Upper lobe of left lung (tissue), 6 donors: ENCODE results near the gene CYTIP. TPM values are rescaled to one million over a fixed set of nuclear protein-coding genes. Genes with fewer than 3 reads are reported as not detected.

ENCODE experiments used
- ATAC-seq, 2 donors: fragments of 200-7000 bp; cut with Tn5 transposase; one replicate each; pipeline ENCODE4 v1.9.1; 2022; ENCODE audit warnings: mild to moderate bottlenecking in 2 of 2, moderate library complexity in 2 of 2; ENCODE audit not compliant: low FRiP score in 2 of 2
- DNase-seq, 2 donors: peaks; one replicate each; pipeline ENCODE4 v3.0.0-alpha.2; 2019 to 2020
- H3K27ac ChIP-seq, 4 donors: fragments of 200-600 bp; sonication (generic); one replicate each; pipeline ENCODE4 v1.5.1; 2016 to 2019
- H3K27me3 ChIP-seq, 4 donors: fragments of 200-600 bp; sonication (generic); one replicate each; pipeline ENCODE4 v1.5.1; 2017 to 2019
- H3K36me3 ChIP-seq, 4 donors: fragments of 200-600 bp; sonication (generic); one replicate each; pipeline ENCODE4 v1.5.1; 2016 to 2019
- H3K4me1 ChIP-seq, 4 donors: fragments of 200-600 bp; sonication (generic); one replicate each; pipeline ENCODE4 v1.5.1; 2018 to 2019
- H3K4me3 ChIP-seq, 4 donors: fragments of 200-600 bp; sonication (generic); one replicate each; pipeline ENCODE4 v1.5.1; 2017 to 2019; ENCODE audit warnings: mild to moderate bottlenecking in 2 of 4, moderate library complexity in 1 of 4
- H3K9me3 ChIP-seq, 4 donors: fragments of 200-600 bp; sonication (generic); one replicate each; pipeline ENCODE4 v1.5.1; 2018 to 2019
- CTCF ChIP-seq, 6 experiments: fragments of 450-650 bp in 4 of 6; fragments of 200-600 bp in 2 of 6; sonication (generic) in 2 of 6; IDR thresholded peaks; one replicate each; pipeline ENCODE4 v1.5.1; 2016 to 2019; ENCODE audit warnings: antibody characterized with exemption in 6 of 6
- EP300 ChIP-seq, 4 donors: sonication (generic); formaldehyde crosslinking; IDR thresholded peaks; one replicate each; pipeline ENCODE4 v1.5.1; 2017; ENCODE audit warnings: antibody characterized with exemption in 4 of 4, control low read depth in 2 of 4
- POLR2A ChIP-seq, 4 donors: fragments of 450-650 bp; IDR thresholded peaks; one replicate each; pipeline ENCODE4 v1.5.1; 2016 to 2017; ENCODE audit warnings: antibody characterized with exemption in 4 of 4, mild to moderate bottlenecking in 2 of 4
- POLR2AphosphoS5 ChIP-seq, 2 donors: sonication (generic); formaldehyde crosslinking; IDR thresholded peaks; one replicate each; pipeline ENCODE4 v1.5.1; 2017; ENCODE audit warnings: antibody characterized with exemption in 2 of 2
- WGBS, 2 donors: methylation state at CpG; one replicate each; pipeline ENCODE4 v1.1.5; 2017 to 2018; 5-methylcytosine and 5-hydroxymethylcytosine counted together
- total RNA-seq, 6 donors: library from RNA; depleted of rRNA in 4 of 6; stranded (reverse); fragments of >200 nt in 4 of 6; gene quantifications; one replicate each; pipeline versions ENCODE4 v1.1.0 to v1.2.1, GENCODE V29; 2016 to 2021
- donor health status: DM: no; HTN: no; CAD: no; lungs with moderate emphysema.
- donor health status: DM: no; HTN: yes; CAD: no; lungs with severe emphysema.

CYTIP gene
- total RNA-seq, 6 donors from 2014 or later: 23.1 to 47.1 (median 28.5) TPM

DNA sequence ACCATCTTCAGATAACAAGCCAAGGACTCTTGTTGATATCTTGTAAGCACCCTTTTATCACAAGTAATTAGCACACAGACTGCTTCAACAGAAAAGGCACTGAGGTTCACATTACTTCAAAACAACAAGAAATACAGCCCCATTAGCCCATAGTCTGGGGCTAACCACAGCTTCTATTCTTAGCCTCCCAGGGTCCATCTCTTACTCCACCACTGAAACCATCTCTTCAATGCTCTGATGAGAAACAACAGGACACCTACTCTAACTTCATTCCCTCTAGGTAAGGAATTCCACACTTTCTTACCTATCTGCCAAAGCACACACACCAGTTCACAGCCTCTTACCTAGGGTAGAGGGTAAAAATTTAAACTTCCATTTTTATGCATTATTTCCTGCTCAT, 26.4 kb upstream of the CYTIP start:
- Histone ChIP-seq H3K27me3 (no peaks in the 10 kb centered on the region), H3K27ac (no peak overlapping the region), H3K4me1 (no peaks in the 10 kb centered on the region), H3K4me3 (no peak overlapping the region), H3K9me3 (no peaks in the 10 kb centered on the region), H3K36me3 (no peaks in the 10 kb centered on the region)
- DNase-seq: no peak
- ATAC-seq: no peak
- TF ChIP-seq POLR2A (IDR thresholded peaks at IDR 0.05) (no peak), EP300 (IDR thresholded peaks at IDR 0.05) (no peak), POLR2AphosphoS5 (IDR thresholded peaks at IDR 0.05) (no peak), CTCF (IDR thresholded peaks at IDR 0.05) (no peak)

DNA sequence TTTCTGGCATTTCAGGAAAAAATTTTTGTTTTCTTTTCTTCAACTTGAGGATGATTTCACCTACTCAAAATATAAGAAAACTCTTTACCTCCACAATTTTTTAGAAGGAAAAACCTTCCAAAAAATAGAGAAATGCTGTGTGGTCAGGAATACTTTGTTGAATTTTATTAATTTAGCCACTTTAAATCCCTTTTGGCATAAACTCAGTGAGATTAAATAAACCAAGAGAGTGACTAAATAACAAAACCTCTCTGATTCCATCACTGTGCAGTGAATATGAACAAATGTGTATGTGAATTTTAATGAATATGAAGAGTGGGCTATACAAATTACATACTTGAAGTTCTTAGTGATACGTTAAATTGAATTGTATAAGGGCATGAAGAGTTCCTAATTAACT, 25.8 kb upstream of the CYTIP start:
- TF ChIP-seq POLR2AphosphoS5 (IDR thresholded peaks at IDR 0.05): no peak
- TF ChIP-seq EP300 (IDR thresholded peaks at IDR 0.05): no peak
- H3K27ac ChIP-seq: peak overlapping the region in 2 of 4 donors; percentile 80 to 82
- 64 to 73% methylated on average over 1 of the region's 1 CpG for WGBS, 2 donors

DNA sequence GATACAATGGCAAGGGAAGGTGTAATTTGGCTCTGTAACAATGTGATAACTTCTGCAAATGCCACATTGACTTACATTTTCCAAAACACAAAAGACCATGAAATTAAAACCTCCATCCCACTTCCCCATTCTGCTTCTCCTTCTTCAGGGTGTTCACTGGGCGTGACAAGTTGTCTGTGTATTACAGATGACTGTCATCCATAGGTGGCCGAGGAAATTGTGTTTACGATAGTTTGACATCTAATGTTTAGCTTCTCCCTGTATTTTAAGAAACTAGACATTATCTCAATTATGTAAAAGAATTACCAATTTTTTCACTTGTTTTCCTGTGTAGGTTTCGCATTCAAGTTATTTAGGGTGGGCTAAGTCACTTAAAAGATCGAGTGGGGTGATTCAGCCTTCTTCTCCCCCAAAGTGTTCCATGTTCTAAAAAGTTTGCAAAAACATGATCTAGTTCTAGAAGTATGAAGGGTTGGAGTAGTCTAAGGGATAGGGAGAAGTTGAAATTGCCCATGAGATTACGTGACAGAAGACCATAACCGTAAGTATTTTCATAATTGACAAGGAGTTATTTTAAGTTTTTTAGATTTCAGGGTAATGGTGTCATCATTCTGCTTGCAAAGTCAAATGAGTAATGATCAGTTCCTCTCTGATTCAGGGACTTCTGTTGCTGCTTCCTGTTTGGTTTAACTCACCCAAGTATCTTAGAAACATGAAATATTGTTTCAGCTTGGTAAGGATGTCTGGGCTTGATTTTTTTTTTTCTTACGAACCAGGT, 25.2 kb upstream of the CYTIP start:
- TF ChIP-seq POLR2AphosphoS5 (IDR thresholded peaks at IDR 0.05) (peak in 1 of 2 donors; percentile 30), EP300 (IDR thresholded peaks at IDR 0.05) (no peak)
- Histone ChIP-seq H3K4me1 (no peaks in the 10 kb centered on the region), H3K4me3 (no peak overlapping the region), H3K36me3 (no peaks in the 10 kb centered on the region), H3K9me3 (no peaks in the 10 kb centered on the region), H3K27ac (peak overlapping the region; percentile 65 to 82 (median 78)), H3K27me3 (no peaks in the 10 kb centered on the region)
- peak in 1 of 2 donors; percentile 39 for DNase-seq
- peak; percentile 78 to 87 for ATAC-seq
- WGBS, 2 donors: 45 to 46% methylated on average over 8 of the region's 8 CpGs

More for the DNA sequence above, 25.8 kb upstream of the CYTIP start:
- Histone ChIP-seq H3K4me3 (no peak overlapping the region), H3K36me3 (no peaks in the 10 kb centered on the region), H3K4me1 (no peaks in the 10 kb centered on the region), H3K27me3 (no peaks in the 10 kb centered on the region), H3K9me3 (no peaks in the 10 kb centered on the region)
- no peak for ATAC-seq
- no peak for DNase-seq

GRCh38 chr2:157466764-157467163, 22.9 kb upstream of the CYTIP start:
- 84 to 85% methylated on average over 5 of the region's 5 CpGs for WGBS, 2 donors
- Histone ChIP-seq H3K36me3 (no peaks in the 10 kb centered on the region), H3K9me3 (no peaks in the 10 kb centered on the region), H3K4me1 (no peaks in the 10 kb centered on the region), H3K4me3 (no peak overlapping the region), H3K27me3 (no peaks in the 10 kb centered on the region), H3K27ac (no peak overlapping the region)
- ATAC-seq (no peak), DNase-seq (no peak)
- TF ChIP-seq CTCF (IDR thresholded peaks at IDR 0.05): no peak
- TF ChIP-seq POLR2AphosphoS5 (IDR thresholded peaks at IDR 0.05): no peak
- TF ChIP-seq EP300 (IDR thresholded peaks at IDR 0.05): no peak

GRCh38 chr2:157465554-157465953, 21.7 kb upstream of the CYTIP start:
- 91% methylated on average over 5 of the region's 5 CpGs for WGBS, 2 donors
- DNase-seq: no peak
- Histone ChIP-seq H3K9me3 (no peaks in the 10 kb centered on the region), H3K4me1 (peaks cover 0 to 4% (median 0%) of the 10 kb centered on the region in 4 donors), H3K27me3 (no peaks in the 10 kb centered on the region), H3K36me3 (no peaks in the 10 kb centered on the region), H3K27ac (no peak overlapping the region), H3K4me3 (no peak overlapping the region)
- ATAC-seq: no peak
- TF ChIP-seq CTCF (IDR thresholded peaks at IDR 0.05) (no peak), EP300 (IDR thresholded peaks at IDR 0.05) (no peak), POLR2AphosphoS5 (IDR thresholded peaks at IDR 0.05) (no peak)

GRCh38 chr2:157463002-157463401, 19.1 kb upstream of the CYTIP start:
- 87% methylated on average over 6 of the region's 6 CpGs for WGBS, 2 donors
- H3K4me1 ChIP-seq: peaks cover 0 to 4% (median 0%) of the 10 kb centered on the region in 4 donors
- H3K36me3 ChIP-seq: no peaks in the 10 kb centered on the region
- ATAC-seq (no peak), DNase-seq (no peak)
- H3K9me3 ChIP-seq: no peaks in the 10 kb centered on the region
- H3K27ac ChIP-seq: no peak overlapping the region
- H3K27me3 ChIP-seq: no peaks in the 10 kb centered on the region
- TF ChIP-seq EP300 (IDR thresholded peaks at IDR 0.05) (no peak), CTCF (IDR thresholded peaks at IDR 0.05) (no peak), POLR2A (IDR thresholded peaks at IDR 0.05) (no peak)
- no peak overlapping the region for H3K4me3 ChIP-seq
